DOHH2 (cell line): ENCODE data around the gene ANKRD9.

Experiments
- H3F3A ChIP-seq: fragments of 200-600 bp; sonication (generic), shearing (Covaris generic); 2 replicates; pipeline ENCODE4 v1.6.0; 2016; ENCODE audit warnings: antibody characterized with exemption, mild to moderate bottlenecking; ENCODE audit not compliant: control insufficient read depth, insufficient read depth
- H3K27ac ChIP-seq: fragments of 200-600 bp; sonication (generic); 2 replicates; pipeline ENCODE4 v1.5.1; 2014; ENCODE audit warnings: low read depth, mild to moderate bottlenecking, low read length, moderate library complexity
- H3K27me3 ChIP-seq: fragments of 200-600 bp; sonication (generic); 2 replicates; pipeline ENCODE4 v1.6.1; 2014; ENCODE audit warnings: mild to moderate bottlenecking, low read length, mixed read lengths; ENCODE audit not compliant: control insufficient read depth
- H3K36me3 ChIP-seq: fragments of 200-600 bp; sonication (generic); 2 replicates; pipeline ENCODE4 v1.6.1; 2014; ENCODE audit warnings: mild to moderate bottlenecking, low read length, moderate library complexity, mixed read lengths; ENCODE audit not compliant: control insufficient read depth
- H3K4me1 ChIP-seq: fragments of 200-600 bp; sonication (generic); 2 replicates; pipeline ENCODE4 v1.6.1; 2014; ENCODE audit warnings: mild to moderate bottlenecking, low read length, mixed read lengths; ENCODE audit not compliant: control insufficient read depth
- H3K4me2 ChIP-seq: fragments of 200-600 bp; sonication (generic); 2 replicates; pipeline ENCODE4 v1.6.0; 2014; ENCODE audit warnings: mild to moderate bottlenecking, low read length, moderate library complexity
- H3K4me3 ChIP-seq: fragments of 200-600 bp; sonication (generic); 2 replicates; pipeline ENCODE4 v1.5.1; 2014; ENCODE audit warnings: mild to moderate bottlenecking, low read length, mixed read lengths
- H3K79me2 ChIP-seq: fragments of 200-600 bp; sonication (generic); 2 replicates; pipeline ENCODE4 v1.6.1; 2014; ENCODE audit warnings: mild to moderate bottlenecking, low read length, mixed read lengths; ENCODE audit not compliant: control insufficient read depth
- H3K9me2 ChIP-seq: fragments of 200-600 bp; sonication (generic); replicated peaks from 2 replicates; pipeline ENCODE4 v1.6.1; 2014; ENCODE audit warnings: mild to moderate bottlenecking, low read length, mixed read lengths; ENCODE audit not compliant: control insufficient read depth
- H3K9me3 ChIP-seq: fragments of 200-600 bp; sonication (generic); 2 replicates; pipeline ENCODE4 v1.6.1; 2014; ENCODE audit warnings: antibody characterized with exemption, low read length, mixed read lengths; ENCODE audit not compliant: control insufficient read depth, insufficient read depth
- H4K20me1 ChIP-seq: fragments of 200-600 bp; sonication (generic); 2 replicates; pipeline ENCODE4 v1.6.0; 2014; ENCODE audit warnings: low read depth, mild to moderate bottlenecking, antibody characterized with exemption, low read length, moderate library complexity; ENCODE audit not compliant: control insufficient read depth, insufficient read depth
- CTCF ChIP-seq: fragments of 200-600 bp; sonication (generic); IDR thresholded peaks from one replicate; pipeline ENCODE4 v1.5.1; 2014; ENCODE audit warnings: antibody characterized with exemption, mild to moderate bottlenecking, low read depth, low read length; ENCODE audit not compliant: poor library complexity, severe bottlenecking
- EZH2phosphoT487 ChIP-seq: fragments of 200-600 bp; sonication (generic); IDR thresholded peaks from 2 replicates; pipeline ENCODE4 v1.6.1; 2017; ENCODE audit warnings: borderline replicate concordance, mild to moderate bottlenecking, antibody characterized with exemption, low read length, moderate library complexity, mixed read lengths

ANKRD9 gene

GRCh38 chr14:102457509-102457908 is 52.1 kb downstream of the ANKRD9 start:
- Histone ChIP-seq H3K9me3 (no peaks in the 10 kb centered on the region), H3K9me2 (no peaks in the 10 kb centered on the region), H3K27me3 (no peaks in the 10 kb centered on the region), H3K27ac (no peak overlapping the region), H3K4me3 (no peak overlapping the region), H4K20me1 (no peaks in the 10 kb centered on the region), H3K36me3 (no peaks in the 10 kb centered on the region), H3F3A (no peaks in the 10 kb centered on the region), H3K4me1 (no peaks in the 10 kb centered on the region), H3K79me2 (no peaks in the 10 kb centered on the region), H3K4me2 (no peak overlapping the region)
- TF ChIP-seq CTCF = peak; percentile 24
- TF ChIP-seq EZH2phosphoT487 = no peak

- Histone ChIP-seq H3K27ac (no peak overlapping the region), H3K4me1 (no peaks in the 10 kb centered on the region), H3F3A (no peaks in the 10 kb centered on the region), H3K79me2 (no peaks in the 10 kb centered on the region), H3K4me3 (no peak overlapping the region), H3K27me3 (no peaks in the 10 kb centered on the region), H3K9me3 (no peaks in the 10 kb centered on the region), H3K36me3 (peaks cover 9% of the 10 kb centered on the region), H4K20me1 (no peaks in the 10 kb centered on the region), H3K4me2 (no peak overlapping the region), H3K9me2 (no peaks in the 10 kb centered on the region)
- TF ChIP-seq CTCF = no peak
Measured at GRCh38 chr14:102454711-102455110, 54.9 kb downstream of the ANKRD9 start.

GRCh38 chr14:102452302-102452701 is 57.3 kb downstream of the ANKRD9 start:
- TF ChIP-seq EZH2phosphoT487 = no peak
- Histone ChIP-seq H3F3A (no peaks in the 10 kb centered on the region), H3K4me1 (no peaks in the 10 kb centered on the region), H3K27ac (no peak overlapping the region), H3K4me2 (no peak overlapping the region), H3K27me3 (no peaks in the 10 kb centered on the region), H3K9me3 (no peaks in the 10 kb centered on the region), H4K20me1 (no peaks in the 10 kb centered on the region), H3K36me3 (peaks cover 12% of the 10 kb centered on the region), H3K4me3 (no peak overlapping the region), H3K9me2 (no peaks in the 10 kb centered on the region), H3K79me2 (no peaks in the 10 kb centered on the region)
